HCT116 (cell line): Measurements from ENCODE around the gene ELFN2. TPM values are rescaled to one million over a fixed set of nuclear protein-coding genes. Genes with fewer than 3 reads are reported as not detected.

Source experiments
- ATAC-seq: fragments of 200-7000 bp; cut with Tn5 transposase; 2 replicates; pipeline ENCODE4 v1.9.1; 2020; ENCODE audit warnings: mild to moderate bottlenecking, moderate library complexity
- BruUV-seq: library from RNA; stranded (reverse); fragments of 400-500 nt; replicated peaks from 2 replicates; lab custom pipeline; 2021; lab: Mats Ljungman, UMichigan
- CTCF ChIA-PET: fragments of 300-600 bp; sonication (Branson Sonifier 250); formaldehyde crosslinking; loops from one replicate; lab custom pipeline; 2021; ENCODE audit warnings: antibody characterized with exemption; lab: Charles Lee
- POLR2A ChIA-PET: fragments of 300-600, 350-600 bp; sonication (Branson Sonifier 250); formaldehyde crosslinking; loops from one replicate; lab custom pipeline; 2021; ENCODE audit warnings: antibody characterized with exemption; lab: Charles Lee
- RAD21 ChIA-PET, 2 experiments: fragments of 300-600 bp; sonication (Branson Sonifier 250); formaldehyde crosslinking; loops; one replicate each; lab custom pipeline; 2023; ENCODE audit warnings: low total read pairs in 2 of 2; ENCODE audit not compliant: uncharacterized antibody in 2 of 2, unreplicated experiment in 2 of 2, low non-redundant PET in 1 of 2; lab: Charles Lee
- DNase-seq: peaks from one replicate; pipeline ENCODE4 v3.0.0-alpha.2; 2010; ENCODE audit warnings: low read depth, low spot score
- H2AFZ ChIP-seq: fragments of 200-600 bp; shearing (Covaris generic), sonication (generic); 2 replicates; pipeline ENCODE4 v1.6.1; 2017; ENCODE audit warnings: low read depth, mixed run types, mixed read lengths, antibody characterized with exemption, low read length; ENCODE audit not compliant: poor library complexity, severe bottlenecking
- H3K27ac ChIP-seq: 2 replicates; pipeline ENCODE4 v1.5.1; 2012; ENCODE audit warnings: low read depth, low read length
- H3K27me3 ChIP-seq: fragments of 200-600 bp; sonication (generic); 2 replicates; pipeline ENCODE4 v1.6.1; 2016; ENCODE audit warnings: mixed run types, low read length, mixed read lengths; ENCODE audit not compliant: insufficient read depth
- H3K36me3 ChIP-seq, 2 experiments: fragments of 200-500 bp in 1 of 2; fragments of 200-600 bp in 1 of 2; sonication (Bioruptor generic) in 1 of 2; sonication (generic) in 1 of 2; 2 replicates each; pipeline versions ENCODE4 v1.5.1 to v1.6.1; 2014 to 2016; ENCODE audit warnings: low read length in 2 of 2, inconsistent platforms in 1 of 2, mixed read lengths in 1 of 2, mixed run types in 1 of 2; ENCODE audit not compliant: insufficient read depth in 2 of 2, control insufficient read depth in 1 of 2
- H3K4me1 ChIP-seq, 2 experiments: fragments of 200-600 bp in 1 of 2; sonication (generic) in 1 of 2; 2 replicates each; pipeline versions ENCODE4 v1.5.1 to v1.6.1; 2012 to 2017; ENCODE audit warnings: low read length in 2 of 2, inconsistent platforms in 1 of 2, mild to moderate bottlenecking in 1 of 2, mixed read lengths in 1 of 2, mixed run types in 1 of 2, moderate library complexity in 1 of 2; ENCODE audit not compliant: insufficient read depth in 2 of 2, control insufficient read depth in 1 of 2
- H3K4me2 ChIP-seq: fragments of 200-600 bp; sonication (generic); 2 replicates; pipeline ENCODE4 v1.6.1; 2017; ENCODE audit warnings: mixed run types, low read length, mixed read lengths
- H3K4me3 ChIP-seq, 2 experiments: fragments of 200-600 bp in 1 of 2; sonication (generic) in 1 of 2; replicated peaks in 1 of 2; 2 replicates each; pipeline ENCODE4 v1.5.1; 2011 to 2016; ENCODE audit warnings: low read length in 2 of 2, control low read depth in 1 of 2, low read depth in 1 of 2, mild to moderate bottlenecking in 1 of 2, mixed read lengths in 1 of 2, mixed run types in 1 of 2
- H3K79me2 ChIP-seq: fragments of 200-600 bp; sonication (generic); 2 replicates; pipeline ENCODE4 v1.6.1; 2017; ENCODE audit warnings: mild to moderate bottlenecking, mixed run types, low read length, moderate library complexity, mixed read lengths; ENCODE audit not compliant: insufficient read depth
- H3K9ac ChIP-seq: fragments of 200-600 bp; sonication (generic); 2 replicates; pipeline ENCODE4 v1.6.1; 2016; ENCODE audit warnings: low read length, mixed read lengths
- H3K9me2 ChIP-seq: fragments of 200-600 bp; sonication (generic), shearing (Covaris generic); 2 replicates; pipeline ENCODE4 v1.6.1; 2017; ENCODE audit warnings: mixed run types, mild to moderate bottlenecking, moderate library complexity; ENCODE audit not compliant: insufficient read depth
- H3K9me3 ChIP-seq, 2 experiments: fragments of 200-500 bp in 1 of 2; fragments of 200-600 bp in 1 of 2; sonication (Bioruptor generic) in 1 of 2; sonication (generic) in 1 of 2; 2 replicates each; pipeline ENCODE4 v1.6.1; 2014 to 2017; ENCODE audit warnings: low read length in 2 of 2, mixed read lengths in 2 of 2, inconsistent platforms in 1 of 2, low read depth in 1 of 2, mild to moderate bottlenecking in 1 of 2, mixed run types in 1 of 2, moderate library complexity in 1 of 2; ENCODE audit not compliant: control insufficient read depth in 1 of 2, insufficient read depth in 1 of 2
- H4K20me1 ChIP-seq: fragments of 200-600 bp; sonication (generic), shearing (Covaris generic); 2 replicates; pipeline ENCODE4 v1.6.1; 2017; ENCODE audit warnings: mixed run types, mild to moderate bottlenecking, moderate library complexity; ENCODE audit not compliant: insufficient read depth
- EGR1 ChIP-seq: IDR thresholded peaks from 2 replicates; pipeline ENCODE4 v1.6.1; 2012; ENCODE audit warnings: low read depth
- REST ChIP-seq: IDR thresholded peaks from 2 replicates; pipeline ENCODE4 v1.6.1; 2012; ENCODE audit warnings: low read depth
- ZFX ChIP-seq: fragments of 450-650 bp; IDR thresholded peaks from 2 replicates; pipeline ENCODE4 v1.6.1; 2017
- intact Hi-C: fragments of 100-400 bp; cut with micrococcal nuclease; formaldehyde crosslinking; loops from 2 replicates; pipeline ENCODE4 v1.10.0; 2022
- total RNA-seq: library from RNA; stranded (reverse); gene quantifications from one replicate; pipeline ENCODE4 v1.2.1, GENCODE V29; 2021; ENCODE audit not compliant: unreplicated experiment
- TF ChIP-seq, protein P1 (sequence below): IDR thresholded peaks from 2 replicates; pipeline ENCODE4 v1.6.1; 2012

ELFN2 gene
- total RNA-seq, 1 experiment from 2014 or later, result 45.4 TPM

DNA sequence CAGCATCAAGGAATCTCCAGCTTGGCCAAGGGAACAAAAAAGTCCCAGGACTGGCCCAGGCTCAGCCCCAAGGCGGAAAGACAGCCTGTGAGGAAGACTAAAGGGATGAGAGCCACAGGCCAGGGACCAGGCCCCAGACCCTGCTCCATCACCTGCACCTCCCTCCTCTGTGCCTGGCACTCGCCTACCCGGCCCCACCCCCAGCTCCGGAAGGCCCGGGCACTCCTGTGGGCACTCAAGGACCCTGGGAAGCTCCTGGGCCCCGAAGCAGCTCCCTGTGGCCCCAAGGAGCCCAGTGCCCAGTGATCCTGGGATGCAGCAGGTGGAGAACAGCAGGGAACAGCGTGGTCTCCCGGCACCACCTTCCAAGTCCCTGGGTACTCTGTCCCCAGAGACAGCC lies 18.2 kb downstream of the ELFN2 start (continued):
- TF ChIP-seq ZFX, result no peak
- TF ChIP-seq, protein P1, sequence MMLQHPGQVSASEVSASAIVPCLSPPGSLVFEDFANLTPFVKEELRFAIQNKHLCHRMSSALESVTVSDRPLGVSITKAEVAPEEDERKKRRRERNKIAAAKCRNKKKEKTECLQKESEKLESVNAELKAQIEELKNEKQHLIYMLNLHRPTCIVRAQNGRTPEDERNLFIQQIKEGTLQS, result no peak

GRCh38 chr22:37407856-37408255 lies 19.4 kb downstream of the ELFN2 start:
- TF ChIP-seq REST, result no peak
- no peak for TF ChIP-seq EGR1
- ATAC-seq, result no peak
- CTCF ChIA-PET, result no interaction called here

More at GRCh38 chr22:37407856-37408255, 19.4 kb downstream of the ELFN2 start:
- H3K9me2 ChIP-seq, result no peaks in the 10 kb centered on the region
- no peaks in the 10 kb centered on the region for H3K27me3 ChIP-seq
- H3K9me3 ChIP-seq, result no peaks in the 10 kb centered on the region
- no peak overlapping the region for H3K4me2 ChIP-seq
- ChIA-PET POLR2A (no interaction called here), RAD21 (no interaction called here)
- no peaks in the 10 kb centered on the region; a peak in 1 of 4 replicates for H3K36me3 ChIP-seq
- no peak overlapping the region for H3K4me3 ChIP-seq
- DNase-seq, result no peak
- peaks cover 0 to 8% of the 10 kb centered on the region in 2 experiments; a peak in 1 of 4 replicates for H3K4me1 ChIP-seq
- no peak overlapping the region for H3K27ac ChIP-seq
- intact Hi-C loops, result no loop called here
- no TSS peak for BruUV-seq
- no peak overlapping the region for H3K9ac ChIP-seq
- H3K79me2 ChIP-seq, result peaks cover 50% of the 10 kb centered on the region; the same call in 1 of the 2 replicates
- no peaks in the 10 kb centered on the region for H4K20me1 ChIP-seq
- H2AFZ ChIP-seq, result no peak overlapping the region
